Measurements from ENCODE around the gene IFI35. TPM values are rescaled to one million over a fixed set of nuclear protein-coding genes. Genes with fewer than 3 reads are reported as not detected.
"Not testable (repeated sequence)": the region's sequence is repeated elsewhere in the genome, so short reads cannot be mapped to it uniquely, and the experiment has no call there.

The IFI35 gene
- total RNA-seq, 2 donors from 2014 or later, result 23.1 to 23.8 TPM

- peak overlapping the region; percentile 63 for H3K27ac Mint-ChIP-seq
- no peaks in the 10 kb centered on the region for H3K36me3 Mint-ChIP-seq (ENCODE audit: low read depth)
- peak overlapping the region; percentile 56 for H3K4me3 Mint-ChIP-seq
- ATAC-seq, result no peak
- no peak for DNase-seq
- peaks cover 2% of the 10 kb centered on the region for H3K4me1 Mint-ChIP-seq
- H3K9me3 ChIP-seq (ENCODE audit: control insufficient read depth, low read length, poor library complexity, severe bottlenecking), result no peaks in the 10 kb centered on the region
- no peaks in the 10 kb centered on the region for H3K27me3 Mint-ChIP-seq
These were observed 28.3 kb downstream of the IFI35 start for GRCh38 chr17:43034894-43035293.

DNA sequence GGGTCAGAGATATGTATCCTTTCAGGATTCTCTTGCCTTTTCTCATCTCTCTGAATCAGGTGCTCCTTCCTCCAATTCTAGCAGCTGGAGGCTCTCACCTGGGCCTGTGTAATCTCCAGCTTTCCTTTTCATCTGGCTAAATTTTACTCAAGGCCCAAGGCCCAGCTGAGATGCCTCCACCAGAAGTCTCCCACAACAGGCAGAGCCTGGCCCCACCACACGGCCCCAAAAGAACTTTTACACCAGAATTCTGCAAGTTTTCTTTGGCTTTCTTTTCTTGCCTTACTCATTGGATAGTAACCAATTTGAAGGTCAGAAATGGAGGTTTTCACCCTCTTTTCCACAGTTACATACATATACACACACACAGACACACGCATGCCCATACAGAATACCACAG lies 33.1 kb downstream of the IFI35 start:
- Mint-ChIP-seq H3K4me3 (no peak overlapping the region), H3K4me1 (peaks cover 2% of the 10 kb centered on the region), H3K36me3 (ENCODE audit: low read depth) (no peaks in the 10 kb centered on the region), H3K27ac (no peak overlapping the region), H3K27me3 (no peaks in the 10 kb centered on the region)
- no peak for DNase-seq
- no peaks in the 10 kb centered on the region for H3K9me3 ChIP-seq (ENCODE audit: control insufficient read depth, low read length, poor library complexity, severe bottlenecking)
- no peak for ATAC-seq

DNA sequence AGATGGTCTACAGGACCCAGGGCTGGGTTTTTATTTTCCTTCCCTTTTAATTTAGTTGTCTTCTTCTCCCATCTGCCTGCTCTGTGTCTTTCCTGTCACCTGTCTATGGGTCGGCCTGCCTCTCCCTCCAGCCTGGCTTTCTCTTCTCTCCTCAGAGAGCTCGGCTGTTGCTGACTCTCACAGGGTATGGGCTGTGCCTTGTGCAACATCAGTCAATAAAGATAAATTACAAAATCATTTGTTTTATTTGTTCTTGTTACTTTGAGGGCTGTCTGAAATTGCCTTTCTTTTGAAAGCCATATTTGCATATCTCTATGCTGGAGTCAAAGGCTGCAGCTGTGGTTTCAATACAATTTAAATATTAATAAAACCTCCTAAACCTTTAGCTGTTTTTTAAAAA lies 34.1 kb downstream of the IFI35 start:
- no peaks in the 10 kb centered on the region for H3K4me1 Mint-ChIP-seq
- DNase-seq (no peak), ATAC-seq (no peak)
- H3K4me3 Mint-ChIP-seq, result no peak overlapping the region
- no peaks in the 10 kb centered on the region for H3K36me3 Mint-ChIP-seq (ENCODE audit: low read depth)
- H3K27me3 Mint-ChIP-seq, result no peaks in the 10 kb centered on the region
- H3K9me3 ChIP-seq (ENCODE audit: control insufficient read depth, low read length, poor library complexity, severe bottlenecking), result no peaks in the 10 kb centered on the region
- H3K27ac Mint-ChIP-seq, result no peak overlapping the region

- H3K27ac Mint-ChIP-seq, result no peak overlapping the region
- H3K27me3 Mint-ChIP-seq, result no peaks in the 10 kb centered on the region
- ATAC-seq, result no peak
These were observed 35.5 kb downstream of the IFI35 start for GRCh38 chr17:43042025-43042628.

GRCh38 chr17:43043307-43043706 lies 36.7 kb downstream of the IFI35 start:
- H3K27ac Mint-ChIP-seq, result peak overlapping the region; percentile 19
- no peaks in the 10 kb centered on the region for H3K9me3 ChIP-seq (ENCODE audit: control insufficient read depth, low read length, poor library complexity, severe bottlenecking)
- no peaks in the 10 kb centered on the region for H3K36me3 Mint-ChIP-seq (ENCODE audit: low read depth)
- no peak for ATAC-seq
- no peaks in the 10 kb centered on the region for H3K4me1 Mint-ChIP-seq
- no peak for DNase-seq
- no peak overlapping the region for H3K4me3 Mint-ChIP-seq
- no peaks in the 10 kb centered on the region for H3K27me3 Mint-ChIP-seq

More at GRCh38 chr17:43042025-43042628, 35.5 kb downstream of the IFI35 start:
- H3K9me3 ChIP-seq (ENCODE audit: control insufficient read depth, low read length, poor library complexity, severe bottlenecking), result no peaks in the 10 kb centered on the region
- Mint-ChIP-seq H3K4me1 (no peaks in the 10 kb centered on the region), H3K36me3 (ENCODE audit: low read depth) (no peaks in the 10 kb centered on the region), H3K4me3 (no peak overlapping the region)
- DNase-seq, result no peak

DNA sequence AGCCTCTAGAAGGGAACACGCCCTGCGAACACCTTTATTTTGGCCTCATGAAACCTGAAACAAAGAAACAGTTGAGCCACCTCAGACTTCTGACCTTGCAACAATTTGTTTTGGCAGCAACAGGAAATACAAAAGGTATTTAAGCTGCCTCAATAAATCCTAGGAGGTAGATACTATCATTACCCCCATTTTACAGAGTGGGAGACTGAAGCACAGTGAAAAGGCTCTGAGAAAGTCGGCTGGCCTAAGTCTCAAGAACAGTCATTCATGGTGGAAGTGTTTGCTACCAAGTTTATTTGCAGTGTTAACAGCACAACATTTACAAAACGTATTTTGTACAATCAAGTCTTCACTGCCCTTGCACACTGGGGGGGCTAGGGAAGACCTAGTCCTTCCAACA lies 37.4 kb downstream of the IFI35 start:
- Mint-ChIP-seq H3K4me1 (no peaks in the 10 kb centered on the region), H3K27ac (peak overlapping the region; percentile 19), H3K36me3 (ENCODE audit: low read depth) (no peaks in the 10 kb centered on the region), H3K27me3 (no peaks in the 10 kb centered on the region), H3K4me3 (no peak overlapping the region)
- ATAC-seq (no peak), DNase-seq (no peak)
- no peaks in the 10 kb centered on the region for H3K9me3 ChIP-seq (ENCODE audit: control insufficient read depth, low read length, poor library complexity, severe bottlenecking)

- no peaks in the 10 kb centered on the region for H3K4me1 Mint-ChIP-seq
- no peak overlapping the region for H3K27ac Mint-ChIP-seq
- no peak for ATAC-seq
- H3K27me3 Mint-ChIP-seq, result no peaks in the 10 kb centered on the region
- H3K4me3 Mint-ChIP-seq, result no peak overlapping the region
- H3K9me3 ChIP-seq (ENCODE audit: control insufficient read depth, low read length, poor library complexity, severe bottlenecking), result no peaks in the 10 kb centered on the region
- H3K36me3 Mint-ChIP-seq (ENCODE audit: low read depth), result no peaks in the 10 kb centered on the region
- no peak for DNase-seq
These were observed 45.4 kb downstream of the IFI35 start for GRCh38 chr17:43051969-43052368.

- not testable (repeated sequence) for H3K9me3 ChIP-seq (ENCODE audit: control insufficient read depth, low read length, poor library complexity, severe bottlenecking); H3K4me1 Mint-ChIP-seq; H3K4me3 Mint-ChIP-seq; H3K27ac Mint-ChIP-seq; H3K36me3 Mint-ChIP-seq (ENCODE audit: low read depth); DNase-seq; ATAC-seq; H3K27me3 Mint-ChIP-seq
These were observed 46.4 kb downstream of the IFI35 start for GRCh38 chr17:43053008-43053407.

- peaks cover under 1% of the 10 kb centered on the region for H3K4me1 Mint-ChIP-seq
- no peak overlapping the region for H3K4me3 Mint-ChIP-seq
- H3K27me3 Mint-ChIP-seq, result no peaks in the 10 kb centered on the region
- peaks cover 2% of the 10 kb centered on the region for H3K36me3 Mint-ChIP-seq (ENCODE audit: low read depth)
- no peaks in the 10 kb centered on the region for H3K9me3 ChIP-seq (ENCODE audit: control insufficient read depth, low read length, poor library complexity, severe bottlenecking)
- H3K27ac Mint-ChIP-seq, result no peak overlapping the region
- ATAC-seq, result no peak
- DNase-seq, result no peak
These were observed 49.5 kb downstream of the IFI35 start for GRCh38 chr17:43056051-43056450.

DNA sequence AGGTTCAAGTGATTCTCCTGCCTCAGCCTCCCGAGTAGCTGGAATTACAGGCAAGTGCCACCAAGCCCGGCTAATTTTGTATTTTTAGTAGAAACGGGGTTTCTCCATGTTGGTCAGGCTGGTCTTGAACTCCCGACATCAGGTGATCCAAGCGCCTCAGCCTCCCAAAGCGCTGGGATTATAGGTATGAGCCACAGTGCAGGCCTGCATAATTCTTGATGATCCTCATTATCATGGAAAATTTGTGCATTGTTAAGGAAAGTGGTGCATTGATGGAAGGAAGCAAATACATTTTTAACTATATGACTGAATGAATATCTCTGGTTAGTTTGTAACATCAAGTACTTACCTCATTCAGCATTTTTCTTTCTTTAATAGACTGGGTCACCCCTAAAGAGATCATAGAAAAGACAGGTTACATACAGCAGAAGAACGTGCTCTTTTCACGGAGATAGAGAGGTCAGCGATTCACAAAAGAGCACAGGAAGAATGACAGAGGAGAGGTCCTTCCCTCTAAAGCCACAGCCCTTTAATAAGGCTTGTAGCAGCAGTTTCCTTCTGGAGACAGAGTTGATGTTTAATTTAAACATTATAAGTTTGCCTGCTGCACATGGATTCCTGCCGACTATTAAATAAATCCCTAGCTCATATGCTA lies 56.5 kb downstream of the IFI35 start:
- Mint-ChIP-seq H3K36me3 (ENCODE audit: low read depth) (peaks cover 2% of the 10 kb centered on the region), H3K4me1 (peaks cover 2% of the 10 kb centered on the region), H3K27ac (no peak overlapping the region), H3K4me3 (no peak overlapping the region), H3K27me3 (no peaks in the 10 kb centered on the region)
- ATAC-seq, result no peak
- DNase-seq, result no peak
- no peaks in the 10 kb centered on the region for H3K9me3 ChIP-seq (ENCODE audit: control insufficient read depth, low read length, poor library complexity, severe bottlenecking)

Other genes with a start within 250 kb of the IFI35 start
- gene RAMP2, start 245.6 kb upstream of the IFI35 start, total RNA-seq, result not detected
- gene VPS25, start 233.3 kb upstream of the IFI35 start, total RNA-seq, result 10 to 100 TPM; 20.5 to 27.4 TPM
- gene WNK4, start 226.2 kb upstream of the IFI35 start, total RNA-seq, result under 1 TPM in 1 of 2 donors, not detected in 1; 0.31 TPM
- gene COA3, start 208.1 kb upstream of the IFI35 start, total RNA-seq, result 10 to 100 TPM; 10.1 to 15.2 TPM
- not detected for gene CNTD1, start 207.9 kb upstream of the IFI35 start, total RNA-seq
- gene BECN1, start 182.5 kb upstream of the IFI35 start, total RNA-seq, result 100 to 1,000 TPM; 125 to 158 TPM
- 10 to 100 TPM; 71.5 to 78.8 TPM for gene PSME3, start 173.4 kb upstream of the IFI35 start, total RNA-seq
- 1 to 10 TPM; 1.9 to 2.6 TPM for gene AOC2, start 162.2 kb upstream of the IFI35 start, total RNA-seq
- 1 to 10 TPM; 1.0 to 1.1 TPM for gene AOC3, start 155.6 kb upstream of the IFI35 start, total RNA-seq
- not detected for gene G6PC1, start 106.0 kb upstream of the IFI35 start, total RNA-seq
- gene AARSD1, start 42.3 kb upstream of the IFI35 start, total RNA-seq, result 10 to 100 TPM; 47.6 to 59.9 TPM
- gene PTGES3L, start 26.7 kb upstream of the IFI35 start, total RNA-seq, result 1 to 10 TPM in 1 of 2 donors, not detected in 1; 2.3 TPM
- 10 to 100 TPM; 15.6 to 16.6 TPM for gene RUNDC1, start 26.2 kb upstream of the IFI35 start, total RNA-seq
- gene RPL27, start 8.4 kb upstream of the IFI35 start, total RNA-seq, result 1,000 to 10,000 TPM; 1,342 to 1,395 TPM
- gene VAT1, start 15.6 kb downstream of the IFI35 start, total RNA-seq, result 10 to 100 TPM; 26.0 to 29.3 TPM
- gene RND2, start 18.4 kb downstream of the IFI35 start, total RNA-seq, result 1 to 10 TPM in 1 of 2 donors, under 1 TPM in 1; 0.12 to 1.1 TPM
- 1 to 10 TPM; 2.1 to 3.4 TPM for gene BRCA1, start 118.6 kb downstream of the IFI35 start, total RNA-seq
- gene NBR1, start 164.4 kb downstream of the IFI35 start, total RNA-seq, result 10 to 100 TPM; 55.1 to 55.8 TPM
- 10 to 100 TPM in 1 of 2 donors, 1 to 10 TPM in 1; 7.0 to 10.0 TPM for gene TMEM106A, start 205.1 kb downstream of the IFI35 start, total RNA-seq
- gene CCDC200, start 221.8 kb downstream of the IFI35 start, total RNA-seq, result under 1 TPM; 0.40 to 0.60 TPM
- 1,000 to 10,000 TPM; 3,838 to 5,780 TPM for gene RNU2-1, start 227.2 kb downstream of the IFI35 start, total RNA-seq

Data from T-helper 17 cell (primary cell).